MCF 10A (cell line): Measurements from ENCODE around the gene FGD5. TPM values are rescaled to one million over a fixed set of nuclear protein-coding genes. Genes with fewer than 3 reads are reported as not detected.

Experiments
- BruUV-seq: library from RNA; stranded (reverse); fragments of 400-500 nt; replicated peaks from 2 replicates; lab custom pipeline; 2021; lab: Mats Ljungman, UMichigan
- CTCF ChIA-PET: fragments of 300-600 bp; sonication (Branson Sonifier 250); formaldehyde crosslinking; extraction: SDS; loops from one replicate; lab custom pipeline; 2021; ENCODE audit warnings: antibody characterized with exemption, inconsistent platforms; lab: Yijun Ruan, JAX
- POLR2A ChIA-PET: fragments of 300-600, 350-650 bp; sonication (Branson Sonifier 250); formaldehyde crosslinking; extraction: SDS; loops from one replicate; lab custom pipeline; 2020; ENCODE audit warnings: antibody characterized with exemption, inconsistent platforms; lab: Yijun Ruan, JAX
- DNase-seq: peaks from one replicate; pipeline ENCODE4 v3.0.0-alpha.2; 2018; ENCODE audit not compliant: unreplicated experiment
- H3K27ac Mint-ChIP-seq: one replicate; pipeline ENCODE4 v1.8.0; 2022; ENCODE audit warnings: mild to moderate bottlenecking, low read depth, mixed read lengths; ENCODE audit not compliant: unreplicated experiment
- H3K27me3 Mint-ChIP-seq: one replicate; pipeline ENCODE4 v1.8.0; 2022; ENCODE audit warnings: mixed read lengths; ENCODE audit not compliant: insufficient read depth, unreplicated experiment
- H3K36me3 Mint-ChIP-seq: one replicate; pipeline ENCODE4 v1.8.0; 2022; ENCODE audit warnings: mild to moderate bottlenecking, moderate library complexity, mixed read lengths; ENCODE audit not compliant: insufficient read depth, unreplicated experiment
- H3K4me1 Mint-ChIP-seq: one replicate; pipeline ENCODE4 v1.8.0; 2022; ENCODE audit warnings: mixed read lengths; ENCODE audit not compliant: insufficient read depth, unreplicated experiment
- H3K4me3 Mint-ChIP-seq: one replicate; pipeline ENCODE4 v1.8.0; 2022; ENCODE audit warnings: mild to moderate bottlenecking, moderate library complexity, mixed read lengths; ENCODE audit not compliant: unreplicated experiment
- H3K9me3 Mint-ChIP-seq: one replicate; pipeline ENCODE4 v1.8.0; 2022; ENCODE audit warnings: mixed read lengths; ENCODE audit not compliant: unreplicated experiment
- CTCF ChIP-seq: fragments of 200-600 bp; IDR thresholded peaks from one replicate; pipeline ENCODE4 v1.8.0; 2022; ENCODE audit warnings: antibody characterized with exemption, mild to moderate bottlenecking; ENCODE audit not compliant: unreplicated experiment
- intact Hi-C: fragments of 100-400 bp; cut with micrococcal nuclease; formaldehyde crosslinking; loops from 2 replicates; pipeline ENCODE4 v1.14.1; 2022
- total RNA-seq: library from RNA; stranded (reverse); gene quantifications from 2 replicates; pipeline ENCODE4 v1.2.3, GENCODE V29; 2022

FGD5 gene
- total RNA-seq, 1 experiment from 2014 or later: not detected

DNA sequence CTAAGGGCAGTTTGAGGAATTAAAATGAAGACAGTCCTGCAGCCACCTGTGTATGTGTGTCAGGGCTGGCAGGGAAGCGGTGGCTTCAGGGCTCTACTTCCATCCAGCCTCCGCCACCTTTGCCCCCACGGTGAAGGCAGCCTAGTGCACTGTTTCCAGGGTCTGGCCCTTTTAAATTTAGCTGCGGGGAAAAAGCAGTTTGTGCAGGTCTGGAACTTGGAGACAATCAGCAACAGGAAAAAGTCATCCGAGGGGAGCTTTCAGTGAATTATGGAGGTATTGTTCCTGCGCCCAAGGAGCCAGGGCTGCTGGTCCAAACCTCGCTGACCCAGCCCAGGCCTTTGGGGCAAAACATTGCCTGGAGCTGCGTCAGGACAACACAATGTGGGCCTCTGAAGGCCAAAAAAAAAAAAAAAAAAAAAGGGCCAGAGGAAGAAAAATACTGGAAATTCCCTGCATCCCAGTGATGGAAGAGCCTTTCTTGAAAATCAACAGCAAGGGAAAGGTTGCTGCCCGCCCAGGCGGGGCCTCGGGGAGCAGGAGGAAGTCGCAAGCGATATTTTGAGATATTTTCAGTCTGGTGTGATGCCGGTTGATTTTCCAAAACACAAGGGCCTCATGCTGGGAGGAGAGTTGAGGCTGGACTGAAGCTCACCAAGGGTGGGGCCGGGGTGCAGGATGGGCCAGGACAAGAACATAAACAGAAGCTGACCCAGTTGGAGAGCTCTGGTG lies 25.5 kb upstream of the FGD5 start:
- POLR2A ChIA-PET: no interaction called here

GRCh38 chr3:14793858-14794234 lies 24.9 kb upstream of the FGD5 start:
- Mint-ChIP-seq H3K27me3 (peaks cover 69% of the 10 kb centered on the region), H3K27ac (no peak overlapping the region), H3K4me1 (peaks cover 4% of the 10 kb centered on the region), H3K9me3 (no peaks in the 10 kb centered on the region), H3K36me3 (no peaks in the 10 kb centered on the region), H3K4me3 (no peak overlapping the region)
- BruUV-seq: no TSS peak
- POLR2A ChIA-PET: no interaction called here
- no peak for DNase-seq
- no peak for TF ChIP-seq CTCF
- CTCF ChIA-PET: interaction anchor here (0.6 kb wide), 1 partner anchor 297 kb away, joined by 3 read pairs; no protein-coding TSS in a partner anchor
- intact Hi-C loops: no loop called here

More for the DNA sequence above, 25.5 kb upstream of the FGD5 start:
- TF ChIP-seq CTCF: no peak
- DNase-seq: no peak
- Mint-ChIP-seq H3K4me3 (no peak overlapping the region), H3K36me3 (no peaks in the 10 kb centered on the region), H3K9me3 (no peaks in the 10 kb centered on the region), H3K27me3 (peaks cover 66% of the 10 kb centered on the region), H3K4me1 (peaks cover 4% of the 10 kb centered on the region), H3K27ac (no peak overlapping the region)
- BruUV-seq: no TSS peak
- CTCF ChIA-PET: interaction anchor here (0.7 kb wide), 1 partner anchor 8 kb away, joined by 3 read pairs; no protein-coding TSS in a partner anchor
- intact Hi-C loops: no loop called here

DNA sequence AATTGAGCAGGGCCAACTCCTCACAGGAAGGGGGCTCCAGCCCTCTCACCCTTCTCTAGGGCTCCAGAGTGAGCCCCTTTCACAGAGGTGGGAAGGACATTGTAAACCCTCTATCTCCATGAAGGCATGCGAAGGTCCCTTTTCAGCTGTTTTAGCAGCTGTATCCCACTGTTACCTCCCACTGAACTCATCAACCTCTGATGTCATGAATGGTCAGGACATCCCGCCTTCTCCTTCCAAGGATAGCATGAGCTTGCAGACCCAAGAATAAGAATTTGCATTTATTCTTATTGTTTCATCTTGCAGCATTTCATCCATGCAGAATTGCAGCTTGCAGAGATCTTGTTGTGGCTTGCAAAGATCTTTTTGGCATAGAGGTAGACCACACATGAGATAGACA lies 24.3 kb upstream of the FGD5 start:
- intact Hi-C loops: no loop called here
- Mint-ChIP-seq H3K27ac (no peak overlapping the region), H3K9me3 (no peaks in the 10 kb centered on the region), H3K27me3 (peaks cover 69% of the 10 kb centered on the region), H3K36me3 (no peaks in the 10 kb centered on the region), H3K4me1 (peaks cover 2% of the 10 kb centered on the region), H3K4me3 (no peak overlapping the region)
- POLR2A ChIA-PET: no interaction called here
- TF ChIP-seq CTCF: no peak
- no TSS peak for BruUV-seq
- CTCF ChIA-PET: interaction anchor here (0.6 kb wide), 1 partner anchor 297 kb away, joined by 3 read pairs; no protein-coding TSS in a partner anchor
- no peak for DNase-seq

GRCh38 chr3:14795996-14796395 lies 22.8 kb upstream of the FGD5 start:
- BruUV-seq: no TSS peak
- intact Hi-C loops: no loop called here

More at GRCh38 chr3:14795996-14796395, 22.8 kb upstream of the FGD5 start:
- ChIA-PET POLR2A (no interaction called here), CTCF (interaction anchor here (0.7 kb wide), 1 partner anchor 127 kb away, joined by 3 read pairs; no protein-coding TSS in a partner anchor)
- Mint-ChIP-seq H3K36me3 (no peaks in the 10 kb centered on the region), H3K9me3 (no peaks in the 10 kb centered on the region), H3K4me1 (no peaks in the 10 kb centered on the region), H3K27ac (no peak overlapping the region), H3K27me3 (peaks cover 62% of the 10 kb centered on the region), H3K4me3 (no peak overlapping the region)
- no peak for DNase-seq
- TF ChIP-seq CTCF: no peak
